SK-N-MC (cell line): ENCODE results near the gene NRBF2.

Experiments used
- EZH2 ChIP-seq: fragments of 200-600 bp; sonication (generic); IDR thresholded peaks from one replicate; pipeline ENCODE4 v1.6.1; 2017; ENCODE audit warnings: antibody characterized with exemption
- POLR2AphosphoS5 ChIP-seq: IDR thresholded peaks from 2 replicates; pipeline ENCODE4 v1.6.1; 2012; ENCODE audit warnings: mild to moderate bottlenecking, low read depth, low read length, borderline replicate concordance

DNA sequence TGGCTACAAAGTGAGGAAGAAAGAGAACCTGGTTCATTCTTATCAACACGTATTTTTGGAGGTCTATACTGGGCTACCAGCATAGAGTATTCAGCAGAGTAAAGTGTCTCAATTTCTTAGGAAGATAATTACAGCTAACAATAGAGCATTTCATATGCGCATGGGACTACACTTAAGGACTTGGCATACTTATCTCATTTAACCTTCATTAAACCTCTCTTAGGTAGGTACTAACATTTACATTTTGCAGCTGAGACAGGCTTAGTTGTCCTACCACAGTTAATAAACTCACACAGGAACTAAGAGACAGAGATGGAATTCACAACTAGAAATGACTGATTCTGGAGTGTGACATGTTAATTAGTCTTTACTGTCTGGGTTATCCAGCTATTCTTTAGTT is 66.6 kb downstream of the NRBF2 start:
- TF ChIP-seq POLR2AphosphoS5 (no peak), EZH2 (no peak)
